Stomach smooth muscle (tissue), 2 donors: ENCODE results near the gene MAGOHB.
"Not testable (repeated sequence)": the region's sequence is repeated elsewhere in the genome, so short reads cannot be mapped to it uniquely, and the experiment has no call there.

Experiments used
- H3K27ac ChIP-seq: one replicate; pipeline ENCODE4 v1.7.0; 2013; ENCODE audit warnings: mild to moderate bottlenecking, low read length, inconsistent platforms
- H3K27me3 ChIP-seq, 2 donors: one replicate each; pipeline ENCODE4 v1.7.0; 2013; ENCODE audit warnings: low read length in 2 of 2; ENCODE audit not compliant: insufficient read depth in 2 of 2, control insufficient read depth in 1 of 2
- H3K36me3 ChIP-seq, 2 donors: one replicate each; pipeline ENCODE4 v1.7.0; 2013; ENCODE audit warnings: low read length in 2 of 2; ENCODE audit not compliant: control insufficient read depth in 2 of 2, insufficient read depth in 2 of 2
- H3K4me1 ChIP-seq: one replicate; pipeline ENCODE4 v1.7.0; 2013; ENCODE audit warnings: low read length; ENCODE audit not compliant: control insufficient read depth, insufficient read depth
- H3K4me3 ChIP-seq, 2 donors: one replicate each; pipeline ENCODE4 v1.7.0; 2013; ENCODE audit warnings: low read length in 2 of 2
- H3K9ac ChIP-seq, 2 donors: one replicate each; pipeline ENCODE4 v1.7.0; 2013; ENCODE audit warnings: low read length in 2 of 2, mild to moderate bottlenecking in 1 of 2
- H3K9me3 ChIP-seq, 2 donors: one replicate each; pipeline ENCODE4 v1.7.0; 2013; ENCODE audit warnings: low read length in 2 of 2; ENCODE audit not compliant: control insufficient read depth in 2 of 2
- donor health status: healthy.
- donor health status: Pancreatic carcinoma.

The MAGOHB gene

GRCh38 chr12:10582133-10582532 lies 31.3 kb downstream of the MAGOHB start:
- H3K9me3 ChIP-seq, H3K9ac ChIP-seq, H3K4me1 ChIP-seq, H3K4me3 ChIP-seq, H3K27ac ChIP-seq, H3K27me3 ChIP-seq, H3K36me3 ChIP-seq: not testable (repeated sequence)

GRCh38 chr12:10574307-10574706 lies 39.1 kb downstream of the MAGOHB start:
- Histone ChIP-seq H3K27ac (no peak overlapping the region), H3K4me1 (no peaks in the 10 kb centered on the region), H3K9ac (no peak overlapping the region), H3K4me3 (no peak overlapping the region), H3K9me3 (no peaks in the 10 kb centered on the region), H3K27me3 (peaks cover 3 to 5% of the 10 kb centered on the region in 2 donors), H3K36me3 (no peaks in the 10 kb centered on the region)

- H3K36me3 ChIP-seq, H3K27ac ChIP-seq, H3K4me3 ChIP-seq, H3K4me1 ChIP-seq, H3K9ac ChIP-seq, H3K27me3 ChIP-seq, H3K9me3 ChIP-seq: not testable (repeated sequence)
Measured at GRCh38 chr12:10572021-10572490, 41.4 kb downstream of the MAGOHB start.

GRCh38 chr12:10571141-10571540 lies 42.3 kb downstream of the MAGOHB start:
- Histone ChIP-seq H3K9ac (no peak overlapping the region), H3K9me3 (no peaks in the 10 kb centered on the region), H3K36me3 (no peaks in the 10 kb centered on the region), H3K27ac (no peak overlapping the region), H3K27me3 (peaks cover 5% of the 10 kb centered on the region in 2 donors), H3K4me3 (no peak overlapping the region), H3K4me1 (no peaks in the 10 kb centered on the region)

- H3K9me3 ChIP-seq, result no peaks in the 10 kb centered on the region
- H3K4me3 ChIP-seq, result no peak overlapping the region
- no peaks in the 10 kb centered on the region for H3K4me1 ChIP-seq
- H3K36me3 ChIP-seq, result no peaks in the 10 kb centered on the region
- H3K27me3 ChIP-seq, result peaks cover 5% of the 10 kb centered on the region in 2 donors
- no peak overlapping the region for H3K27ac ChIP-seq
- no peak overlapping the region for H3K9ac ChIP-seq
Measured at GRCh38 chr12:10567813-10568212, 45.6 kb downstream of the MAGOHB start.

- H3K27me3 ChIP-seq, result peaks cover 0 to 2% of the 10 kb centered on the region in 2 donors
- no peak overlapping the region for H3K4me3 ChIP-seq
- H3K36me3 ChIP-seq, result no peaks in the 10 kb centered on the region
- no peaks in the 10 kb centered on the region for H3K9me3 ChIP-seq
- H3K4me1 ChIP-seq, result no peaks in the 10 kb centered on the region
- H3K9ac ChIP-seq, result no peak overlapping the region
- no peak overlapping the region for H3K27ac ChIP-seq
Measured at GRCh38 chr12:10563966-10564365, 49.4 kb downstream of the MAGOHB start.

- Histone ChIP-seq H3K36me3 (no peaks in the 10 kb centered on the region), H3K4me1 (no peaks in the 10 kb centered on the region), H3K9ac (no peak overlapping the region), H3K9me3 (no peaks in the 10 kb centered on the region), H3K27ac (no peak overlapping the region), H3K27me3 (no peaks in the 10 kb centered on the region), H3K4me3 (no peak overlapping the region)
Measured at GRCh38 chr12:10563002-10563401, 50.4 kb downstream of the MAGOHB start.

GRCh38 chr12:10562306-10562933 lies 51.0 kb downstream of the MAGOHB start:
- H3K36me3 ChIP-seq, result no peaks in the 10 kb centered on the region
- H3K4me3 ChIP-seq, result no peak overlapping the region
- H3K4me1 ChIP-seq, result no peaks in the 10 kb centered on the region
- no peaks in the 10 kb centered on the region for H3K27me3 ChIP-seq
- H3K9me3 ChIP-seq, result no peaks in the 10 kb centered on the region
- no peak overlapping the region for H3K9ac ChIP-seq
- no peak overlapping the region for H3K27ac ChIP-seq

- H3K9ac ChIP-seq, result no peak overlapping the region
- H3K9me3 ChIP-seq, result no peaks in the 10 kb centered on the region
- no peak overlapping the region for H3K4me3 ChIP-seq
- H3K27me3 ChIP-seq, result no peaks in the 10 kb centered on the region
- H3K36me3 ChIP-seq, result no peaks in the 10 kb centered on the region
- no peaks in the 10 kb centered on the region for H3K4me1 ChIP-seq
- H3K27ac ChIP-seq, result no peak overlapping the region
Measured at GRCh38 chr12:10559244-10559643, 54.2 kb downstream of the MAGOHB start.

- Histone ChIP-seq H3K4me3 (no peak overlapping the region), H3K9me3 (no peaks in the 10 kb centered on the region), H3K9ac (no peak overlapping the region), H3K36me3 (no peaks in the 10 kb centered on the region), H3K27ac (no peak overlapping the region), H3K4me1 (no peaks in the 10 kb centered on the region), H3K27me3 (no peaks in the 10 kb centered on the region)
Measured at GRCh38 chr12:10558789-10559188, 54.6 kb downstream of the MAGOHB start.

- no peaks in the 10 kb centered on the region for H3K36me3 ChIP-seq
- no peak overlapping the region for H3K9ac ChIP-seq
- H3K27me3 ChIP-seq, result no peaks in the 10 kb centered on the region
- no peak overlapping the region for H3K4me3 ChIP-seq
- no peaks in the 10 kb centered on the region for H3K4me1 ChIP-seq
- no peak overlapping the region for H3K27ac ChIP-seq
- no peaks in the 10 kb centered on the region for H3K9me3 ChIP-seq
Measured at GRCh38 chr12:10558301-10558700, 55.1 kb downstream of the MAGOHB start.
